ENCODE results near the gene FUT4.

DNA sequence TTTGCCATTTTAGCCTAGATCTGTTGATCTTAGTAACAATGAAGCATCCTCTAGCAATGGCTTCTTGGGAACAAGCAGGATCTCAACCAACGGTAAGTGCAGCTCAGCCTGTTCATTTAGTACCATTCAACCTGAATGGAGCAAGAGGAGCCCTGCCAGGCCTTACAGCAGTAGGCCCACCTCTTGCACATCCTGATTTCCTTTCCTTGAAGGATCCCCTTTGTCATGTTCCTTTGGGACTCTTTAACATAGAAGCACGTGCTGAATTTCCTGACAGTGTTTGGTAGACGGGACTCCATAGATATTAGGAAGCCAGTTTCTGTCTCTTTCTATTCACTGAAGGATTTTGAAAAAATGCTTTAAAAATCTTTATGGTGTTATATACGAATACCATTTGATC is 25.0 kb downstream of the FUT4 start:
- TF ChIP-seq POLR2AphosphoS5 (IDR thresholded peaks at IDR 0.05) = no peak
- no peak for TF ChIP-seq CTCF (IDR thresholded peaks at IDR 0.05)
- no peak for TF ChIP-seq EP300 (IDR thresholded peaks at IDR 0.05)

All from stomach (tissue), 4 donors.